GM18508 (cell line): ENCODE results near the gene PSAT1.

ENCODE experiments used
- ATAC-seq: cut with Tn5 transposase; IDR thresholded peaks from one replicate; pipeline ENCODE4 v1.9.1; 2021; ENCODE audit warnings: moderate number of reproducible peaks; ENCODE audit not compliant: insufficient read depth, unreplicated experiment

PSAT1 gene

DNA sequence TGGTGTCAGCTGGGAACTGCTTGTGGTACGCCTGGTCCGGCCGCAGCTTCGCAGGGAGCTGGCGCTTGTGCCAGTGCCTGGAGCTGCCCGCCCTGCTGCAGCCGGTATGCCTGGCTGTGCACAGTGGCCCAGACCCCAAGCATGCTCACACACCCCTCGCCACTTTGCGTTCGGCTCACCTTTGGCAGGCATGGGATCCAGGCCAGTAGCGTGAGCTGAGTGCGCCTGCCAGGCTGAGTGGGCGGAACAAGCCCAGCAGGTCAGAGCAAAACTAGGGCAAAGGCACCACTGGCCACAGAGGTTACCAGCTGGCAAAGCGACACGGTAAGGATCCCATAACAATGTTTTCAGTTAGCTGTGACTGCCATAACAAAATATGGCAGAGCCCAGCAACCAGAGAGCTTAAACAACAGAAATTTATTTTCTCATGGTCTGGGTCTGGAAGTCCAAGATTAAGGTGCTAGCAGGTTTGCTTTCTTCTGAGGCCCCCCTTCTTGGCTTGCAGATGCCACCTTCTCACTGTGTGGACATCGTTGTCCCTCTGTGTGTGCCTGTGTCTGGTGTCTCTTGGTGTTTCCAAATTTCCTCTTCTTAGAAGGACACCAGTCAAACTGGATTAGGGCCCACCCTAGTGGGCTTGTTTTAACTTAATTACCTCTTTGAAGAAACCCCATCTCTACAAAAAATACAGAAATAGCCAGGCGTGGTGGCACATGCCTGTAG is 61.6 kb downstream of the PSAT1 start:
- ATAC-seq = no peak

DNA sequence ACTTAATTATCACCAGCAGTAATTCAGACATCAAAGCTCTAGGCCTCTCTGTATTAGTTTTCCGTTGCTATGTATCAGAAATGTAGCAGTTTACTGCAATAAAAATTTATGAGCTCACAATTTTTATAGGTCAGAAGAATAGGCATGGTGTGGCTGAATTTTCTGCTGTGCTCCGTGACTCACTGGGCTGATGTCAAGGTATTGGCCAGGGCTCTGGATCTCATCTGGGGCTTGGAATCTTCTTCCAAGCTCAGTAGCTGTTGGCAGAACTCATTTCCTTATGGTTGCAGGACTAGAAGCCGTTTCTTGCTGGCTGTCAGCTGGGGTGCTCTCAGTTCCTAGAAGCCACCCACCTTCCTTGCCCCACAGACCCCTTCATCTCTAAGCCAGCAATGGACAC is 66.3 kb downstream of the PSAT1 start:
- no peak for ATAC-seq

DNA sequence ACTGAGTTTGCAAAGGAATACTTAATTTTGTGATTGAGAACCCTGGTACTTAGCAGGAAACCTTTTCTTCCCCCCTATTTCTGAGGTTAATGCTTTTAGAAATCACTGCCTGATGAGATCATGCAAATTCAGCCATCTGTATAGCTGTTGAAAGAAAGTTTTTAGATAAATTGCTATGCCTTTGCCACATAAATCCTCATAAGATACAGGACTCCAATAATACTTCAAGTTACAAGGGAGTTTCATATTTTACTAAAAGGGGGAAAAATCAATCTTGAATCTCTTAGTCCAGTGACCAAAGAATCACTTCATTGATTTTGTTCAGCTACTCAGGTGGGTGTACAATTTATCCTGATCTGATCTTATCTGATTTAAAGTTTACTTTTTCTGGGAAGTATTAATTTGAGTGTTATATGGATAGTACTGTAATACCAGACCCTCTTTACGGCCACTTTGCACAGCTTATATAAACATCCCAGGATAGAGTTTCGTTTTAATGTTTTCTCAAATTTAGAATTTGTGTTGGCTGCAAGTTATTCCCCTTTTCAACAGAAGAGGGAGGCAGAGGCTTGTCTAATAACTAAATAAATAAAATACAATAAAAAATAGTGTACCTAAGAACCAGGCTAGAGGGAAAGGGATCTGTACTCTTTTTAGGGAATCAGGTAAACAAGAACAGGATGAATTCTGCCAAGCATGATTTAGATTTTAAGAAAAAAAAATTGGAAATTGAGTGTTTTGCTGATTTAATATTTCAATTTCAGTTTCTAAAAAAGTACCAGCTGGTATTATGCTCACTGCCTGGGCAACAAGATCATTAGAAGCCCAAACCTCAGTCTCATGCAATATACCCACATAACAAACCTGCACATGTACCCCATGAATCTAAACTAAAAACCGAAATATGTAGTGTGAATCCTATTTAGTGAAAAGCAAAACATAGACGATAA is 69.1 kb downstream of the PSAT1 start:
- no peak for ATAC-seq

DNA sequence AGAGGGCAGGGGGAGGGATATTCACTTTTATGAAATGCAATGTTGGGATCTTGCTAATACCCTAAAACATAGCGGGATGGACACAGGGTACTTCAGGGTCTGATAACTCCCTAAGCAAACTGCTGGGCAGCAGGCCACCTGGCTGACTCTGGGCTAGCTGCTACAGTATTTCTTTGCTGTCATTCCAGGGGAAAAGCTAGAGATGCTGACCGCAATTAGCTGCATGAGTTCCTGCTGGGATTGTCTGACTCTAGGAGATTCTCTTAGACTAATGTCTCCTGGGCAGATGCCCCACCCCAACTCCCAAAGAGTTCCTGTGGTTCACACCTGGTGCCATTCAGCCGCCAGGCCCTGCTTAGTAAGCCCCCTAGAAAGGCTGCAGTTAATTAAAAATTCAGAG is 69.9 kb downstream of the PSAT1 start:
- ATAC-seq = no peak

DNA sequence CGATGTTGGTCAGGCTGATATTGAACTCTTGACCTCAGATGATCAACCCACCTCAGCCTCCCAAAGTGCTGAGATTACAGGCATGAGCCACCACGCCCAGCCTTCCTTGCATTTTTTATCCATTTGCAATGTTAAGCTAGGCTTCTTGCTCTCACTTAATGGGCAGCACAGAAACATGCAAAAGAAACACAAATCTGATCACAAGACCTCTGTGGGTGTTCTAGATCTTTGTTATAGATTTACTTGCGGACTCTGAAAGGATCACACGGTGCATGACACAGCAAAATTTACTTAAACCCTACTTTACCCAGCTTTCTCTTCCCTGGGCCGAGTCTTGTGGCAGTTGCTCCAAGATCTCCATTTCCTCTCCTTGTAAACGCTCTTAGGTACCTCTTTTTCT is 71.3 kb downstream of the PSAT1 start:
- no peak for ATAC-seq

DNA sequence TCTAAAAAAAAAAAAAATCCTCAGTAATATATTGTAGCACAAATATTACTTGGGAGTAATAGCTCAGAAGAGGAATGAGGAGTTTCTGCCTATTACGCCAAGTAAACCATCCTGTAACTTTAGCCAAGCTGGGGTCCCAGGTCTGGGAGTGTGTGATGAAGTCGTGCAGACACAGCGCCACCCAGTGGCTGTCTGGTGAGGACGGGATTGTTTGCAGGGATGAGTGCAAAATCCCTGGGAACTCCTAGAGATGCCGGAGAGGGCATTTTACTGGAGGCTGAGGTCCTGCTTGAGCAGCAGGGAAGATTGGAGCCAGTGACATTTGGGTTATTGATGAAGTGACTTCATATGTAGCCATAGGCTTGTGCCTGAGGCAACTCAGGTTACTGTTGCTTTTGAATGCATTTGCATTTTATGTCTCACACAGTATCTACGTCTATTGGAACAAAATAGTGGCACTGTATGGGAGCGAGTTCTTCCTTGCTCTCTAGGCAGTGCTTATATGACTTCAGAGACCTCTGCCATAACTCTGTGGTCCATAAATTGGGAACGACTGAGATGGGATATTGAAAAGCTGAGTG is 72.8 kb downstream of the PSAT1 start:
- peak; percentile 64 for ATAC-seq

DNA sequence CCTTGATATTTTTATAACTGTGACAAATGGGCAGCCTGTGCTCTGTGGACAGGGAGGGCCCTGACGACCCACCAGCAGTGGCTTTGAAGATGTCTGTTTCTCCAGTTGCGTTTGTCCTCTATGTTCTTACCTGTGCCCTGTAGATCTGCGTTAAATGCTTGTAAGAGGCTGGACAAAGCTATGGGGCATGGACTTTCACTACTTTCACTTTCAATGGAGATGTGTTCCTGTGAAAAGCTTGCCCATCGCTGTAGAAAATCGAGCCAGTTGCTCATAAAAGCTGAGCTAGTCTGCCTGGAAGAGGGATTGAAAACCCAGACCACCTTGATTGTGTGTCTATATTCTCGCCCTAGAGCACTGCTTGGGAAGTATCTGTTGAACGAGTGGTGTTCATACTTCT is 74.1 kb downstream of the PSAT1 start:
- ATAC-seq = no peak

DNA sequence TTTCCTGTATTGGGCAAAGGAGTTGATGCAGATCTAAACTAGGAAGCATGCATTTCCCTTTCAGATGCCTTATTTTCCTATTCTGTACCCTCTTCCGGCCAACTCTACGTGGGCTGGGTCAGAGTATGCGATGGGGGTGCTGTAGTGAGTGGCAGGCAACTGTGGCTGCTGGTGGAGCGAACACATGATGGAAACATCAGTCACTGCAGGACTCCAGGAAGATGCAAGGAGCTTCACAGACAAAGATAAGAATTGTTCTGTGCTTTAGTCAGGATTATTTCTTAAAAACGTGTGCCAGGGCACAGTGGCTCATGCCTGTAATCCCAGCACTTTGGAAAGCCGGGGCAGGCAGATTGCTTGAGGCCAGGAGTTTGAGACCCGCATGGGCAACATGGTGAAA is 75.1 kb downstream of the PSAT1 start:
- ATAC-seq = no peak
